Stomach (tissue), 9 donors: ENCODE measurements around the gene APLNR. TPM values are rescaled to one million over a fixed set of nuclear protein-coding genes. Genes with fewer than 3 reads are reported as not detected.

Source experiments
- DNase-seq, 2 donors: peaks; one replicate each; pipeline versions ENCODE4 v3.0.0 to v3.0.0-alpha.2; 2013 to 2019
- H3K27ac ChIP-seq, 5 donors: fragments of 200-600 bp in 4 of 5; sonication (generic) in 4 of 5; one replicate each; pipeline ENCODE4 v1.5.1; 2013 to 2019; ENCODE audit warnings: mild to moderate bottlenecking in 1 of 5, moderate library complexity in 1 of 5
- H3K27me3 ChIP-seq, 3 donors: fragments of 200-600 bp; sonication (generic); one replicate each; pipeline ENCODE4 v1.5.1; 2017 to 2019; ENCODE audit warnings: mixed run types in 1 of 3
- H3K36me3 ChIP-seq, 4 donors: fragments of 200-600 bp; sonication (generic); 1 replicate in 3 of 4; 2 replicates in 1 of 4; pipeline ENCODE4 v1.5.1; 2016 to 2019
- H3K4me1 ChIP-seq, 4 donors: fragments of 200-600 bp; sonication (generic); one replicate each; pipeline ENCODE4 v1.5.1; 2016 to 2019
- H3K4me3 ChIP-seq, 4 donors: fragments of 200-600 bp; sonication (generic) in 3 of 4; one replicate each; pipeline ENCODE4 v1.5.1; 2016 to 2019; ENCODE audit warnings: mild to moderate bottlenecking in 1 of 4
- H3K9me3 ChIP-seq, 4 donors: fragments of 200-600 bp; sonication (generic); one replicate each; pipeline ENCODE4 v1.5.1; 2016 to 2019
- CTCF ChIP-seq, 7 experiments: fragments of 450-650 bp in 4 of 7; fragments of 200-600 bp in 3 of 7; sonication (generic) in 3 of 7; IDR thresholded peaks; one replicate each; pipeline ENCODE4 v1.5.1; 2016 to 2019; ENCODE audit warnings: antibody characterized with exemption in 7 of 7, control low read depth in 2 of 7, mild to moderate bottlenecking in 1 of 7
- EP300 ChIP-seq: sonication (generic); formaldehyde crosslinking; IDR thresholded peaks from one replicate; pipeline ENCODE4 v1.6.1; 2017; ENCODE audit warnings: antibody characterized with exemption
- POLR2A ChIP-seq, 4 donors: fragments of 450-650 bp; IDR thresholded peaks; one replicate each; pipeline ENCODE4 v1.6.1; 2016; ENCODE audit warnings: antibody characterized with exemption in 4 of 4, control low read depth in 2 of 4, mild to moderate bottlenecking in 1 of 4, moderate library complexity in 1 of 4
- POLR2AphosphoS5 ChIP-seq, 3 donors: sonication (generic); formaldehyde crosslinking; IDR thresholded peaks; one replicate each; pipeline ENCODE4 v1.6.1; 2016; ENCODE audit warnings: antibody characterized with exemption in 3 of 3
- WGBS, 5 donors: extraction: QIAGEN DNeasy Blood & Tissue Kit in 3 of 5; methylation state at CpG; one replicate each; pipeline versions ENCODE4 v1.1.5 to v1.1.7; 2013 to 2018; 5-methylcytosine and 5-hydroxymethylcytosine counted together
- intact Hi-C: fragments of 100-400 bp; cut with DNase I; formaldehyde crosslinking; loops from one replicate; pipeline ENCODE4 v1.15.1; 2023; ENCODE audit warnings: low total_unique reads
- polyA plus RNA-seq, 3 donors: library from polyadenylated mRNA; stranded (reverse); fragments of 200-250 nt; gene quantifications; one replicate each; pipeline ENCODE4 v1.2.3, GENCODE V29; 2013
- total RNA-seq, 5 donors: library from RNA; depleted of rRNA; stranded (reverse); fragments of >200 nt; gene quantifications; one replicate each; pipeline versions ENCODE4 v1.1.0 to v1.2.3, GENCODE V29; 2014 to 2016
- donor health status: healthy with polysubstance abuse.
- donor health status: Bipolar disorder and iron deficiency.
- donor health status: healthy.

Gene APLNR
- total and polyA plus RNA-seq, 8 donors = 0.43 to 12.1 (median 1.7) TPM; not detected in 2

GRCh38 chr11:57192316-57192715, 44.7 kb downstream of the APLNR start:
- H3K9me3 ChIP-seq = no peaks in the 10 kb centered on the region
- WGBS, 5 donors = 50 to 70% (median 64%) methylated on average over 1 of the region's 1 CpG
- intact Hi-C loops = no loop called here
- H3K4me3 ChIP-seq = no peak overlapping the region
- peaks cover 0 to 12% (median 0%) of the 10 kb centered on the region in 3 donors for H3K27me3 ChIP-seq
- no peak for TF ChIP-seq EP300
- H3K27ac ChIP-seq = no peak overlapping the region
- H3K36me3 ChIP-seq = no peaks in the 10 kb centered on the region
- DNase-seq = no peak
- H3K4me1 ChIP-seq = no peaks in the 10 kb centered on the region

DNA sequence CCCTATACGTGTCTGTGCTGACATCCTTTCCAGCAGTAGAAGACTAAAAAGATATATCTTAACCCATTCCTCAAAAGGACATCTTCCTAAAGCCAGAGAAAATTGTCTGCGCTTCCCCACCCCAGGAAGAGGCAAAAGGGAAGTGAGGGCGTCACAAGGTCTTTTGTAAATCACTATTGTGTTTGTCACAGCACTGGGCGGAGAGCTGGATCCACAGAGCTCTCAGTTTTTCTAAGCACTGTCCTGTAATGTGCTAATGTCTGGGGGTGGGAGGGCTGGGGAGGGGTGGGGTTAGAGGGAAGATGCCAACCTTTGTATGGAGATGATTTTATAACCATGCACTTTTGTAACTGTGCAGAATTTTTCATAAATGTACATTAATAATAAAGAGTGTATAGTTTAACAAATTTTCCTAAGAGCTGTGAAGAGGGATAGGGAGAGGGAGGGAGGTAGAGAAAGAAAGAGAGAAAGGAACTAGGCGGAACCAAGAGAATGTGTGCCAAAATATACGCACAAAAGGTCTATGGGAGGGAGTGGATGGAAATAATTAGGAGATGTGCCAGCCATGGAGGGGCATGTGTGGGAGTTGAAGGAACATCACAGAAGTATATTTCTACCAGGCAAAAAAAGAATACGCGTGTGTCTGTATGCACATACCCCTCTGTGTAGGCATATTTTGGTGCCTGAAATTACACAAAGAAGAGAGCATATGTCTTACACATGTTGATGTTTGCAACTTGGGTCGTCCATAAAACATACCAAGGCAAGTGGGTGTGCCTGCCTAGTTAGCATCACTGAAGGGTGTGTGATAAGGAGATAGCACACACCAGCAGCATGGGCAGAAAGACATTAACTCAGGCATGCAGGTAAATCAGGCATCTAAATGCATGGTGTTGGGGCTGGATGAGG, 45.5 kb downstream of the APLNR start:
- no peak overlapping the region for H3K27ac ChIP-seq
- H3K4me1 ChIP-seq = no peaks in the 10 kb centered on the region
- TF ChIP-seq EP300 (no peak), CTCF (IDR thresholded peaks at IDR 0.05) (no peak), POLR2AphosphoS5 (IDR thresholded peaks at IDR 0.05) (no peak), POLR2A (IDR thresholded peaks at IDR 0.05) (no peak)
- no peaks in the 10 kb centered on the region for H3K9me3 ChIP-seq
- DNase-seq = no peak
- no peaks in the 10 kb centered on the region for H3K36me3 ChIP-seq
- intact Hi-C loops = no loop called here
- 68 to 76% (median 71%) methylated on average over 9 of the region's 9 CpGs for WGBS, 5 donors
- H3K4me3 ChIP-seq = no peak overlapping the region
- H3K27me3 ChIP-seq = peaks cover 0 to 12% (median 0%) of the 10 kb centered on the region in 3 donors

DNA sequence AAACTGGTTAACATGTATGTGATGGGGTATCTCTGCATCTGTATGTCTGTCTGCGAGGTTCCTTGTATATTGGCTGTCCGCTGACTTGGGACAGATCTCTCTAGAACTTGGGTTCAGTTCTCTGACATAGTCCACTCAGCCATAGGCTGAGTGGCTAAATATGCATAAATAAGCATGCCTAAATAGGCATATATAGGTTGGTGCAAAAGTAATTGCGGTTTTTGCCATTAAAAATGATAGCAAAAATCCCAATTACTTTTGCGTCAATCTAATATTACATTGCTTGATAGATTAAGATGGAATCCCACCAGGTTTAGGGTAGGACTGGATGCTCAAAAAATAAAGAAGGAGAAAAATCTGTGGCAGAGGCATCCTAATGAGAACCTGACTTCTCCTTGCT, 46.5 kb downstream of the APLNR start:
- H3K4me3 ChIP-seq = no peak overlapping the region
- H3K9me3 ChIP-seq = no peaks in the 10 kb centered on the region
- no peak for DNase-seq
- 94 to 97% (median 96%) methylated on average over 4 of the region's 4 CpGs for WGBS, 5 donors
- H3K27me3 ChIP-seq = peaks cover 0 to 12% (median 0%) of the 10 kb centered on the region in 3 donors
- H3K36me3 ChIP-seq = no peaks in the 10 kb centered on the region
- H3K4me1 ChIP-seq = no peaks in the 10 kb centered on the region
- TF ChIP-seq CTCF (IDR thresholded peaks at IDR 0.05) (no peak), POLR2AphosphoS5 (IDR thresholded peaks at IDR 0.05) (no peak), EP300 (no peak), POLR2A (IDR thresholded peaks at IDR 0.05) (no peak)
- intact Hi-C loops = no loop called here
- no peak overlapping the region for H3K27ac ChIP-seq

Other genes starting within 250 kb of the APLNR start
- gene OR5AK2, start 248.3 kb downstream of the APLNR start, total RNA-seq = under 1 TPM in 1 of 5 donors, not detected in 4; 0.55 TPM
- not detected for gene OR5AK2, start 248.3 kb downstream of the APLNR start, polyA plus RNA-seq
- gene LRRC55, start 55.3 kb downstream of the APLNR start, total RNA-seq = under 1 TPM in 1 of 5 donors, not detected in 4; 0.73 TPM
- under 1 TPM in 1 of 3 donors, not detected in 2; 0.08 TPM for gene LRRC55, start 55.3 kb downstream of the APLNR start, polyA plus RNA-seq
- gene TNKS1BP1, start 87.7 kb upstream of the APLNR start, total RNA-seq = 100 to 1,000 TPM in 3 of 5 donors, 10 to 100 TPM in 2; 59.4 to 238 (median 126) TPM
- 100 to 1,000 TPM in 2 of 3 donors, 10 to 100 TPM in 1; 84.9 to 136 (median 111) TPM for gene TNKS1BP1, start 87.7 kb upstream of the APLNR start, polyA plus RNA-seq
- gene SSRP1, start 98.6 kb upstream of the APLNR start, total RNA-seq = 10 to 100 TPM; 15.8 to 62.9 (median 41.9) TPM
- 10 to 100 TPM; 43.5 to 58.8 (median 50.6) TPM for gene SSRP1, start 98.6 kb upstream of the APLNR start, polyA plus RNA-seq
- 1 to 10 TPM in 1 of 5 donors, under 1 TPM in 1, not detected in 3; 0.18 to 1.7 TPM for gene P2RX3, start 101.1 kb upstream of the APLNR start, total RNA-seq
- gene P2RX3, start 101.1 kb upstream of the APLNR start, polyA plus RNA-seq = not detected
- not detected for gene PRG3, start 143.9 kb upstream of the APLNR start, total RNA-seq
- gene PRG3, start 143.9 kb upstream of the APLNR start, polyA plus RNA-seq = not detected
- under 1 TPM in 1 of 5 donors, not detected in 4; 0.73 TPM for gene PRG2, start 153.4 kb upstream of the APLNR start, total RNA-seq
- gene PRG2, start 153.4 kb upstream of the APLNR start, polyA plus RNA-seq = under 1 TPM in 1 of 3 donors, not detected in 2; 0.25 TPM
- gene SLC43A3, start 189.9 kb upstream of the APLNR start, total RNA-seq = 10 to 100 TPM in 3 of 5 donors, 1 to 10 TPM in 2; 1.2 to 81.7 (median 10.5) TPM
- 10 to 100 TPM; 10.2 to 22.8 (median 15.0) TPM for gene SLC43A3, start 189.9 kb upstream of the APLNR start, polyA plus RNA-seq
- gene RTN4RL2, start 223.3 kb upstream of the APLNR start, total RNA-seq = 1 to 10 TPM in 2 of 5 donors, not detected in 3; 3.9 to 8.1 TPM
- under 1 TPM; 0.75 to 0.78 (median 0.76) TPM for gene RTN4RL2, start 223.3 kb upstream of the APLNR start, polyA plus RNA-seq